ENCODE measurements around the gene PPTC7.
"Not testable (repeated sequence)": the region's sequence is repeated elsewhere in the genome, so short reads cannot be mapped to it uniquely, and the experiment has no call there.

The PPTC7 gene

GRCh38 chr12:110600254-110600653 lies 17.1 kb upstream of the PPTC7 start:
- DNase-seq (ENCODE audit: extremely low spot score) = no peak
- CTCF ChIA-PET = interaction anchor here (0.5 to 4.5 kb wide), 11 partner anchors 9 to 493 kb away, joined by 3 to 19 read pairs (median 4); partner anchors contain the start of genes ARPC3, FAM216A and GPN3
- no peak for TF ChIP-seq ELF4 (IDR thresholded peaks at IDR 0.05)
- TF ChIP-seq NFRKB (IDR thresholded peaks at IDR 0.05) = no peak
- TF ChIP-seq SUZ12 (IDR thresholded peaks at IDR 0.05) = no peak
- TF ChIP-seq FOXA1 (IDR thresholded peaks at IDR 0.05) = no peak
- no peak for TF ChIP-seq ARNT (IDR thresholded peaks at IDR 0.05)
- no peak for TF ChIP-seq ZNF384 (IDR thresholded peaks at IDR 0.05)
- no peak for TF ChIP-seq FOXM1 (IDR thresholded peaks at IDR 0.05; ENCODE audit: borderline replicate concordance)
- no peak for TF ChIP-seq SP1 (IDR thresholded peaks at IDR 0.05)
- no peak for TF ChIP-seq BHLHE40 (IDR thresholded peaks at IDR 0.05; ENCODE audit: borderline replicate concordance)
- TF ChIP-seq CTBP1 (IDR thresholded peaks at IDR 0.05; ENCODE audit: borderline replicate concordance) = no peak
- TF ChIP-seq HDGF (IDR thresholded peaks at IDR 0.05; ENCODE audit: borderline replicate concordance) = no peak
- no peak for TF ChIP-seq FOXK2 (IDR thresholded peaks at IDR 0.05)
- TF ChIP-seq L3MBTL2 (conservative IDR thresholded peaks at IDR 0.05) = no peak
- no peak for TF ChIP-seq TARDBP (IDR thresholded peaks at IDR 0.05)
- POLR2A ChIA-PET = interaction anchor here (0.6 to 1.4 kb wide), 2 partner anchors 132 to 150 kb away, joined by 3 to 5 read pairs; partner anchors contain the start of genes ARPC3, FAM216A and GPN3

- ChIA-PET CTCF (interaction anchor here (0.6 to 4.5 kb wide), 3 partner anchors 47 to 249 kb away, joined by 3 to 19 read pairs (median 3); no protein-coding TSS in a partner anchor), POLR2A (interaction anchor here (1.4 kb wide), 1 partner anchor 131 kb away, joined by 5 read pairs; the partner anchor contains the start of genes FAM216A and GPN3)
- TF ChIP-seq ELF4 (IDR thresholded peaks at IDR 0.05) = no peak
- no peak for TF ChIP-seq NFRKB (IDR thresholded peaks at IDR 0.05)
- DNase-seq (ENCODE audit: extremely low spot score) = no peak
These were observed 16.2 kb upstream of the PPTC7 start for GRCh38 chr12:110599334-110599733.

- DNase-seq (ENCODE audit: extremely low spot score) = no peak
- ChIA-PET POLR2A (no interaction called here), CTCF (no interaction called here)
- TF ChIP-seq TARDBP (IDR thresholded peaks at IDR 0.05) = no peak
- TF ChIP-seq PKNOX1 (IDR thresholded peaks at IDR 0.05) = peak; percentile 29; the same call in 1 of the 2 replicates
- peak; percentile 59 for TF ChIP-seq ZNF384 (IDR thresholded peaks at IDR 0.05)
These were observed 14.8 kb upstream of the PPTC7 start for GRCh38 chr12:110597885-110598284.

DNA sequence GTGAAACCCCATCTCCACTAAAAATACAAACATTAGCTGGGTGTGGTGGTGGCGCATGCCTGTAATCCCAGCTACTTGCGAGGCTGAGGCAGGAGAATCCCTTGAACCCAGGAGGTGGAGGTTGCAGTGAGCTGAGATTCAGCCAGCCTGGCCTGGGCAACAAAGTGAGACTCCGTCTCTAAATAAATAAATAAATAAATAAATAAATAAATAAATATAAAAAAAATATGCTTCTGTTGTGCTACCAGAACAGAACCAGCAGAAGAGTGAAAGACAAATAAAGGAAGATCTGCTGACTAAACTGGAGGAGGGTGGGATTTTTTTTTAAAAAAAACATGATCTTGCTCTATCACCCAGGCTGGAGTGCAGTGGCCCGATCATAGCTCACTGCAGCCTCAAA lies 9.8 kb upstream of the PPTC7 start:
- CTCF ChIA-PET = interaction anchor here (0.6 to 1.3 kb wide), 2 partner anchors 9 to 147 kb away, joined by 3 to 5 read pairs; no protein-coding TSS in a partner anchor
- POLR2A ChIA-PET; DNase-seq (ENCODE audit: extremely low spot score): not testable (repeated sequence)

DNA sequence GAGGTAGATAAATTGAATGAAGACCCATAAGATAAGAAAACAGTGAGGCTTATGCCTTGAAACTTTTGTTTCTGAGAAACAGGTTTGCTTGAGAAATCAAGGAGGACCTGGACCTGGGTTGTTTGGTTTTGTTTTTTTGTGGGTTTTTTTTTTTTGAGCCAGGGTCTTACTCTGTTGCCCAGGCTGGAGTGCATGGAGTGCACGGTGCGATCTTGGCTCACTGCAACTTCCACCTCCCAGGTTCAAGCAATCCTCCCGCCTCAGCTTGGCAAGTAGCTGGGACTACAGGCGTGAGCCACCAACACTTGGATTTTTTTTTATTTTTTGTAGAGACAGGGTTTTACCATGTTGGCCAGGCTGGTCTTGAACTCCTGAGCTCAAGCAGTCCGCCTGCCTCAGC lies 9.0 kb upstream of the PPTC7 start:
- POLR2A ChIA-PET = interaction anchor here (1.1 kb wide), 1 partner anchor 123 kb away, joined by 3 read pairs; the partner anchor contains the start of genes FAM216A and GPN3

GRCh38 chr12:110591451-110592051 lies 8.4 kb upstream of the PPTC7 start:
- DNase-seq (ENCODE audit: extremely low spot score) = no peak
- ChIA-PET CTCF (interaction anchor here (0.7 kb wide), 1 partner anchor 158 kb away, joined by 3 read pairs; no protein-coding TSS in a partner anchor), POLR2A (interaction anchor here (1.1 to 1.2 kb wide), 3 partner anchors 22 to 141 kb away, joined by 3 read pairs; partner anchors contain the start of genes ARPC3, FAM216A, GPN3 and TCTN1)
- TF ChIP-seq TARDBP (IDR thresholded peaks at IDR 0.05) = no peak
- TF ChIP-seq ARNT (IDR thresholded peaks at IDR 0.05) = no peak
- TF ChIP-seq NFRKB (IDR thresholded peaks at IDR 0.05) = no peak
- no peak for TF ChIP-seq FOXK2 (IDR thresholded peaks at IDR 0.05)
- TF ChIP-seq PKNOX1 (IDR thresholded peaks at IDR 0.05) = no peak; the same call in 1 of the 2 replicates
- TF ChIP-seq FOXM1 (IDR thresholded peaks at IDR 0.05; ENCODE audit: borderline replicate concordance) = no peak
- no peak for TF ChIP-seq SUZ12 (IDR thresholded peaks at IDR 0.05)
- TF ChIP-seq LEF1 (IDR thresholded peaks at IDR 0.05; ENCODE audit: borderline replicate concordance) = no peak
- no peak for TF ChIP-seq L3MBTL2 (conservative IDR thresholded peaks at IDR 0.05)
- TF ChIP-seq CTBP1 (IDR thresholded peaks at IDR 0.05; ENCODE audit: borderline replicate concordance) = no peak
- no peak for TF ChIP-seq SP1 (IDR thresholded peaks at IDR 0.05)
- TF ChIP-seq FOXA1 (IDR thresholded peaks at IDR 0.05) = no peak
- TF ChIP-seq ELF4 (IDR thresholded peaks at IDR 0.05) = no peak

More for the DNA sequence above, 9.0 kb upstream of the PPTC7 start:
- CTCF ChIA-PET = interaction anchor here (0.6 to 0.7 kb wide), 2 partner anchors 148 to 158 kb away, joined by 3 read pairs; no protein-coding TSS in a partner anchor
- no peak for DNase-seq (ENCODE audit: extremely low spot score)
- no peak for TF ChIP-seq PKNOX1 (IDR thresholded peaks at IDR 0.05)
- no peak for TF ChIP-seq BHLHE40 (IDR thresholded peaks at IDR 0.05; ENCODE audit: borderline replicate concordance)
- no peak for TF ChIP-seq ELF4 (IDR thresholded peaks at IDR 0.05)
- TF ChIP-seq FOXA1 (IDR thresholded peaks at IDR 0.05) = no peak
- TF ChIP-seq SUZ12 (IDR thresholded peaks at IDR 0.05) = no peak
- no peak for TF ChIP-seq SP1 (IDR thresholded peaks at IDR 0.05)
- no peak for TF ChIP-seq ZNF384 (IDR thresholded peaks at IDR 0.05)
- no peak for TF ChIP-seq FOXM1 (IDR thresholded peaks at IDR 0.05; ENCODE audit: borderline replicate concordance)
- no peak for TF ChIP-seq LEF1 (IDR thresholded peaks at IDR 0.05; ENCODE audit: borderline replicate concordance)

All from HEK293T (cell line).